GM23338 (cell line): ENCODE data around the gene POU2AF2. TPM values are rescaled to one million over a fixed set of nuclear protein-coding genes. Genes with fewer than 3 reads are reported as not detected.

ENCODE experiments used
- ATAC-seq: fragments of 200-7000 bp; cut with Tn5 transposase; 3 replicates; pipeline ENCODE4 v1.9.1; 2020
- DNase-seq: peaks from one replicate; pipeline ENCODE4 v3.0.0-alpha.2; 2015; ENCODE audit warnings: low spot score
- H2AFZ ChIP-seq: fragments of 200-600 bp; sonication (generic); 2 replicates; pipeline ENCODE4 v1.8.0; 2016; ENCODE audit warnings: antibody characterized with exemption, mild to moderate bottlenecking, moderate library complexity
- H3F3A ChIP-seq: fragments of 200-600 bp; sonication (generic); replicated peaks from 2 replicates; pipeline ENCODE4 v1.8.0; 2017; ENCODE audit warnings: antibody characterized with exemption, mixed run types, low read depth
- H3K27ac ChIP-seq: fragments of 200-600 bp; sonication (generic); 2 replicates; pipeline ENCODE4 v1.6.1; 2016; ENCODE audit warnings: low read depth
- H3K27me3 ChIP-seq: fragments of 200-600 bp; sonication (generic); 2 replicates; pipeline ENCODE4 v1.8.0; 2016; ENCODE audit warnings: mild to moderate bottlenecking, mixed run types, moderate library complexity; ENCODE audit not compliant: insufficient read depth
- H3K36me3 ChIP-seq: fragments of 200-600 bp; sonication (generic); 2 replicates; pipeline ENCODE4 v1.8.0; 2016; ENCODE audit warnings: mild to moderate bottlenecking; ENCODE audit not compliant: insufficient read depth
- H3K4me1 ChIP-seq: fragments of 200-600 bp; sonication (generic); 2 replicates; pipeline ENCODE4 v1.8.0; 2016; ENCODE audit warnings: mild to moderate bottlenecking, moderate library complexity; ENCODE audit not compliant: insufficient read depth
- H3K4me2 ChIP-seq: fragments of 200-600 bp; sonication (generic); 2 replicates; pipeline ENCODE4 v1.7.1; 2017; ENCODE audit warnings: mixed run types
- H3K4me3 ChIP-seq: fragments of 200-600 bp; sonication (generic); 2 replicates; pipeline ENCODE4 v1.6.1; 2016; ENCODE audit warnings: mixed run types
- H3K79me2 ChIP-seq: fragments of 200-600 bp; sonication (generic); replicated peaks from 2 replicates; pipeline ENCODE4 v1.8.0; 2017; ENCODE audit warnings: mild to moderate bottlenecking; ENCODE audit not compliant: insufficient read depth
- H3K9me2 ChIP-seq: fragments of 200-600 bp; sonication (generic); 2 replicates; pipeline ENCODE4 v1.8.0; 2017; ENCODE audit not compliant: insufficient read depth
- H4K20me1 ChIP-seq: fragments of 200-600 bp; sonication (generic); replicated peaks from 2 replicates; pipeline ENCODE4 v1.8.0; 2017; ENCODE audit warnings: mild to moderate bottlenecking; ENCODE audit not compliant: insufficient read depth
- H3K27ac Mint-ChIP-seq: 2 replicates; pipeline ENCODE4 v1.8.0; 2020; ENCODE audit warnings: inconsistent platforms, mild to moderate bottlenecking, moderate library complexity, mixed read lengths
- H3K27me3 Mint-ChIP-seq: 3 replicates; pipeline ENCODE4 v1.8.0; 2022; ENCODE audit warnings: low read depth, mild to moderate bottlenecking, moderate library complexity, mixed read lengths, inconsistent platforms; ENCODE audit not compliant: insufficient read depth, poor library complexity
- H3K36me3 Mint-ChIP-seq: 3 replicates; pipeline ENCODE4 v1.8.0; 2021; ENCODE audit warnings: low read depth, mild to moderate bottlenecking, inconsistent platforms, moderate library complexity, mixed read lengths
- H3K4me1 Mint-ChIP-seq: 3 replicates; pipeline ENCODE4 v1.8.0; 2020; ENCODE audit warnings: mild to moderate bottlenecking, inconsistent platforms, mixed read lengths
- H3K4me3 Mint-ChIP-seq: 3 replicates; pipeline ENCODE4 v1.8.0; 2021; ENCODE audit warnings: moderate library complexity, mild to moderate bottlenecking, inconsistent platforms, mixed read lengths
- H3K9me3 Mint-ChIP-seq: 3 replicates; pipeline ENCODE4 v1.8.0; 2020; ENCODE audit warnings: moderate library complexity, mild to moderate bottlenecking, inconsistent platforms, mixed read lengths
- EZH2phosphoT487 ChIP-seq: fragments of 200-600 bp; sonication (generic); IDR thresholded peaks from one replicate; pipeline ENCODE4 v1.8.1; 2018; ENCODE audit warnings: antibody characterized with exemption; ENCODE audit not compliant: unreplicated experiment
- NANOG ChIP-seq: IDR thresholded peaks from 2 replicates; pipeline ENCODE4 v1.6.1; 2016; ENCODE audit warnings: antibody characterized with exemption, borderline replicate concordance
- STAT1 ChIP-seq: IDR thresholded peaks from one replicate; pipeline ENCODE4 v1.6.1; 2016; ENCODE audit warnings: antibody characterized with exemption; ENCODE audit not compliant: unreplicated experiment
- ZNF114 ChIP-seq: fragments of 250-450 bp; sonication (Bioruptor Pico); IDR thresholded peaks from 2 replicates; pipeline ENCODE4 v1.5.0; 2020; ENCODE audit warnings: mild to moderate bottlenecking, moderate library complexity
- polyA plus RNA-seq: library from polyadenylated mRNA; unstranded; fragments of >200 nt; fragmentation: Nextera tagmentation; extraction: Ambion mirVana; gene quantifications from 2 replicates; pipeline ENCODE4 v1.2.1, GENCODE V29; 2016
- total RNA-seq: library from RNA; depleted of rRNA; stranded (reverse); fragments of >200 nt; shearing (Covaris generic); gene quantifications from 2 replicates; pipeline ENCODE4 v1.2.3, GENCODE V29; 2014
- TF ChIP-seq, protein P1 (sequence below): fragments of 250-450 bp; sonication (Bioruptor Pico); IDR thresholded peaks from 2 replicates; pipeline ENCODE4 v1.5.0; 2020; ENCODE audit warnings: mild to moderate bottlenecking, moderate library complexity

Gene POU2AF2
- total and polyA plus RNA-seq, 2 experiments from 2014 or later, result not detected

DNA sequence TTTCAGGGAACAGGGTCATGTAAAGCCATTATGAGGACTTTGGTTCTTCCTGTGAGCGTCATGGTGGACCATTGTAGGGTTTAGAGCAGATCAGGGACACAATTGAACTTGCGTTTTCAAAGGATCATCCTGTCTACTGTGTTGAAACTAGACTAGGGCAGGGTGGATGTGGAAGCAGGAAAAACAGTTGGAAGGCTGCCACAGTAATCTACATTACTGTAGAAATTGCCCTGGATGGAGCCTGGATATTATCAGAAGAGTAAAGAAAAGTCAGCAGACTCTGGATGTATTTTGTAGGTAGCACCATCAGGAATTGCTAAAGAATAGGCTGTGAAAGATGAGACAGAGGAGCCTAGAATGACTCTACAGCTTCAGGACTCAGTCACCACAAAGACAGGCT, 5.4 kb downstream of the POU2AF2 start (continued):
- TF ChIP-seq, protein P1, sequence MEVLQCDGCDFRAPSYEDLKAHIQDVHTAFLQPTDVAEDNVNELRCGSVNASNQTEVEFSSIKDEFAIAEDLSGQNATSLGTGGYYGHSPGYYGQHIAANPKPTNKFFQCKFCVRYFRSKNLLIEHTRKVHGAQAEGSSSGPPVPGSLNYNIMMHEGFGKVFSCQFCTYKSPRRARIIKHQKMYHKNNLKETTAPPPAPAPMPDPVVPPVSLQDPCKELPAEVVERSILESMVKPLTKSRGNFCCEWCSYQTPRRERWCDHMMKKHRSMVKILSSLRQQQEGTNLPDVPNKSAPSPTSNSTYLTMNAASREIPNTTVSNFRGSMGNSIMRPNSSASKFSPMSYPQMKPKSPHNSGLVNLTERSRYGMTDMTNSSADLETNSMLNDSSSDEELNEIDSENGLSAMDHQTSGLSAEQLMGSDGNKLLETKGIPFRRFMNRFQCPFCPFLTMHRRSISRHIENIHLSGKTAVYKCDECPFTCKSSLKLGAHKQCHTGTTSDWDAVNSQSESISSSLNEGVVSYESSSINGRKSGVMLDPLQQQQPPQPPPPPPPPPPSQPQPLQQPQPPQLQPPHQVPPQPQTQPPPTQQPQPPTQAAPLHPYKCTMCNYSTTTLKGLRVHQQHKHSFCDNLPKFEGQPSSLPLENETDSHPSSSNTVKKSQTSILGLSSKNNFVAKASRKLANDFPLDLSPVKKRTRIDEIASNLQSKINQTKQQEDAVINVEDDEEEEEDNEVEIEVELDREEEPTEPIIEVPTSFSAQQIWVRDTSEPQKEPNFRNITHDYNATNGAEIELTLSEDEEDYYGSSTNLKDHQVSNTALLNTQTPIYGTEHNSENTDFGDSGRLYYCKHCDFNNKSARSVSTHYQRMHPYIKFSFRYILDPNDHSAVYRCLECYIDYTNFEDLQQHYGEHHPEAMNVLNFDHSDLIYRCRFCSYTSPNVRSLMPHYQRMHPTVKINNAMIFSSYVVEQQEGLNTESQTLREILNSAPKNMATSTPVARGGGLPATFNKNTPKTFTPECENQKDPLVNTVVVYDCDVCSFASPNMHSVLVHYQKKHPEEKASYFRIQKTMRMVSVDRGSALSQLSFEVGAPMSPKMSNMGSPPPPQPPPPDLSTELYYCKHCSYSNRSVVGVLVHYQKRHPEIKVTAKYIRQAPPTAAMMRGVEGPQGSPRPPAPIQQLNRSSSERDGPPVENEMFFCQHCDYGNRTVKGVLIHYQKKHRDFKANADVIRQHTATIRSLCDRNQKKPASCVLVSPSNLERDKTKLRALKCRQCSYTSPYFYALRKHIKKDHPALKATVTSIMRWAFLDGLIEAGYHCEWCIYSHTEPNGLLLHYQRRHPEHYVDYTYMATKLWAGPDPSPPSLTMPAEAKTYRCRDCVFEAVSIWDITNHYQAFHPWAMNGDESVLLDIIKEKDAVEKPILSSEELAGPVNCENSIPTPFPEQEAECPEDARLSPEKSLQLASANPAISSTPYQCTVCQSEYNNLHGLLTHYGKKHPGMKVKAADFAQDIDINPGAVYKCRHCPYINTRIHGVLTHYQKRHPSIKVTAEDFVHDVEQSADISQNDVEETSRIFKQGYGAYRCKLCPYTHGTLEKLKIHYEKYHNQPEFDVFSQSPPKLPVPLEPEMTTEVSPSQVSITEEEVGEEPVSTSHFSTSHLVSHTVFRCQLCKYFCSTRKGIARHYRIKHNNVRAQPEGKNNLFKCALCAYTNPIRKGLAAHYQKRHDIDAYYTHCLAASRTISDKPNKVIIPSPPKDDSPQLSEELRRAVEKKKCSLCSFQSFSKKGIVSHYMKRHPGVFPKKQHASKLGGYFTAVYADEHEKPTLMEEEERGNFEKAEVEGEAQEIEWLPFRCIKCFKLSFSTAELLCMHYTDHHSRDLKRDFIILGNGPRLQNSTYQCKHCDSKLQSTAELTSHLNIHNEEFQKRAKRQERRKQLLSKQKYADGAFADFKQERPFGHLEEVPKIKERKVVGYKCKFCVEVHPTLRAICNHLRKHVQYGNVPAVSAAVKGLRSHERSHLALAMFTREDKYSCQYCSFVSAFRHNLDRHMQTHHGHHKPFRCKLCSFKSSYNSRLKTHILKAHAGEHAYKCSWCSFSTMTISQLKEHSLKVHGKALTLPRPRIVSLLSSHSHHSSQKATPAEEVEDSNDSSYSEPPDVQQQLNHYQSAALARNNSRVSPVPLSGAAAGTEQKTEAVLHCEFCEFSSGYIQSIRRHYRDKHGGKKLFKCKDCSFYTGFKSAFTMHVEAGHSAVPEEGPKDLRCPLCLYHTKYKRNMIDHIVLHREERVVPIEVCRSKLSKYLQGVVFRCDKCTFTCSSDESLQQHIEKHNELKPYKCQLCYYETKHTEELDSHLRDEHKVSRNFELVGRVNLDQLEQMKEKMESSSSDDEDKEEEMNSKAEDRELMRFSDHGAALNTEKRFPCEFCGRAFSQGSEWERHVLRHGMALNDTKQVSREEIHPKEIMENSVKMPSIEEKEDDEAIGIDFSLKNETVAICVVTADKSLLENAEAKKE, result no peak
- TF ChIP-seq EZH2phosphoT487 (no peak), STAT1 (no peak), NANOG (no peak), ZNF114 (CRISPR knock-in tag) (no peak)

DNA sequence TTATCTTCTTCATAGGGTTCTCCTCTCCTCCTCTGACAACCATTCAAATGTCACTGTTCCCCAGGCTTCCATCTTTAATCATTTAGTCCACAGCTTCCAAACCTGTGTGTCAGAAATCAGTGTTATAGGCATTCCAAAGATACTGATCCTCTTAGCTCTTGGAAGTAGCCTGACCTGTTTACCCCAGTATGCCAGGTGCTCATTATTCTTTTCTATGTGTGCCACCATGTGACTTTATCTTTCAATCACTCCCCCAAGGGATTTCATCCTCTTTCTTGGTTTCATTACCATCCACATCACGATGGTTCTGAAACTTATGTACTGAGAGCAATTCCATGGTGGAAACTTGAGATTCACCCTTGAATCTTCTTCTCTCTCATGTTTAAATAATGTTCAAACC, 7.6 kb downstream of the POU2AF2 start:
- TF ChIP-seq STAT1 (no peak), NANOG (no peak)
- TF ChIP-seq, protein P1, result no peak
- no peak overlapping the region for H3K27ac Mint-ChIP-seq
- no peak overlapping the region for H3K4me3 Mint-ChIP-seq
- Histone ChIP-seq H3K27me3 (no peaks in the 10 kb centered on the region), H3K9me2 (peaks cover 9% of the 10 kb centered on the region; the same call in 1 of the 2 replicates), H3K36me3 (no peaks in the 10 kb centered on the region), H3F3A (no peaks in the 10 kb centered on the region), H3K4me1 (no peaks in the 10 kb centered on the region), H4K20me1 (no peaks in the 10 kb centered on the region), H3K4me3 (no peak overlapping the region), H3K79me2 (no peaks in the 10 kb centered on the region), H2AFZ (no peak overlapping the region), H3K4me2 (no peak overlapping the region), H3K27ac (no peak overlapping the region)
- H3K9me3 Mint-ChIP-seq, result no peaks in the 10 kb centered on the region
- H3K27me3 Mint-ChIP-seq, result peaks cover 1% of the 10 kb centered on the region
- ATAC-seq (no peak), DNase-seq (no peak)
- H3K4me1 Mint-ChIP-seq, result no peaks in the 10 kb centered on the region
- no peaks in the 10 kb centered on the region for H3K36me3 Mint-ChIP-seq
